Endodermal cell (in vitro differentiated cells): ENCODE data around the gene STARD13. TPM values are rescaled to one million over a fixed set of nuclear protein-coding genes. Genes with fewer than 3 reads are reported as not detected.
A peak's percentile ranks its signal among the peaks of the same experiment; 100 is the strongest.

ENCODE experiments used
- DNase-seq: peaks from one replicate; pipeline ENCODE4 v3.0.0-alpha.2; 2017
- H3K27ac ChIP-seq: 2 replicates; pipeline ENCODE4 v1.5.1; 2013; ENCODE audit warnings: mild to moderate bottlenecking, low read depth, low read length, moderate library complexity
- H3K27me3 ChIP-seq: 2 replicates; pipeline ENCODE4 v1.6.1; 2013; ENCODE audit warnings: mild to moderate bottlenecking, low read length, moderate library complexity; ENCODE audit not compliant: insufficient read depth, control insufficient read depth, poor library complexity, severe bottlenecking
- H3K36me3 ChIP-seq: 2 replicates; pipeline ENCODE4 v1.7.0; 2013; ENCODE audit warnings: mild to moderate bottlenecking, low read length, moderate library complexity; ENCODE audit not compliant: control insufficient read depth, insufficient read depth
- H3K4me1 ChIP-seq: one replicate; pipeline ENCODE4 v1.7.0; 2013; ENCODE audit warnings: low read length; ENCODE audit not compliant: control insufficient read depth, insufficient read depth
- H3K4me3 ChIP-seq: 2 replicates; pipeline ENCODE4 v1.5.1; 2013; ENCODE audit warnings: mild to moderate bottlenecking, low read length, moderate library complexity
- H3K9ac ChIP-seq: 2 replicates; pipeline ENCODE4 v1.6.1; 2013; ENCODE audit warnings: mild to moderate bottlenecking, low read length, moderate library complexity; ENCODE audit not compliant: poor library complexity, severe bottlenecking; ENCODE audit errors: extremely low read depth
- H3K9me3 ChIP-seq: 2 replicates; pipeline ENCODE4 v1.6.1; 2013; ENCODE audit warnings: mild to moderate bottlenecking, low read length, moderate library complexity; ENCODE audit not compliant: control insufficient read depth
- H3K27ac Mint-ChIP-seq: 2 replicates; pipeline ENCODE4 v1.8.0; 2020; ENCODE audit warnings: mixed read lengths
- H3K27me3 Mint-ChIP-seq: 2 replicates; pipeline ENCODE4 v1.8.0; 2021; ENCODE audit warnings: mild to moderate bottlenecking, mixed read lengths; ENCODE audit not compliant: insufficient read depth
- H3K36me3 Mint-ChIP-seq: 2 replicates; pipeline ENCODE4 v1.8.0; 2020; ENCODE audit warnings: low read depth, mixed read lengths
- H3K4me1 Mint-ChIP-seq: 2 replicates; pipeline ENCODE4 v1.8.0; 2020; ENCODE audit warnings: mixed read lengths
- H3K4me3 Mint-ChIP-seq: 2 replicates; pipeline ENCODE4 v1.8.0; 2020; ENCODE audit warnings: mild to moderate bottlenecking, moderate library complexity, mixed read lengths
- H3K9me3 Mint-ChIP-seq: 2 replicates; pipeline ENCODE4 v1.8.0; 2020; ENCODE audit warnings: mild to moderate bottlenecking, mixed read lengths
- CTCF ChIP-seq: fragments of 200-600 bp; sonication (generic); conservative IDR thresholded peaks from 2 replicates; pipeline ENCODE4 v1.5.0; 2021; ENCODE audit warnings: antibody characterized with exemption, mild to moderate bottlenecking
- WGBS, 2 experiments: methylation state at CpG; one replicate each; pipeline versions ENCODE4 v1.1.5 to v1.1.7; 2013; ENCODE audit warnings: missing lambda C conversion rate in 2 of 2, mixed read lengths in 1 of 2; ENCODE audit not compliant: insufficient coverage in 1 of 2, insufficient read length in 1 of 2; 5-methylcytosine and 5-hydroxymethylcytosine counted together
- long read RNA-seq, 4 experiments: library from polyadenylated mRNA in 2 of 4; library from RNA in 1 of 4; library from capped mRNA in 1 of 4; stranded (forward) in 3 of 4; unstranded in 1 of 4; transcript quantifications; one replicate each; pipeline ENCODE4 v2.0.0, GENCODE V29; 2020 to 2021; ENCODE audit warnings: inconsistent platforms in 1 of 4
- polyA plus RNA-seq, 2 experiments: library from polyadenylated mRNA; stranded (reverse); fragments of 50-300 nt; gene quantifications; one replicate each; pipeline ENCODE4 v1.2.3, GENCODE V29; 2013
- total RNA-seq, 2 donors: library from RNA; stranded (reverse); fragmentation: NEBNext Ultra II Directional in 1 of 2; extraction: Animal tissue kit (Norgen Biotek cat#: 25700) in 1 of 2; gene quantifications; 2 replicates in 1 of 2; 3 replicates in 1 of 2; pipeline ENCODE4 v1.2.1, GENCODE V29; 2021

The STARD13 gene
- 1 to 10 TPM; 2.5 to 3.7 TPM for total RNA-seq
- polyA plus RNA-seq (2013, experiment 1 of 2), result 2.2 TPM
- 3.0 TPM for polyA plus RNA-seq (2013, experiment 2 of 2)
- long read RNA-seq, experiment 1, result 0 reads
- long read RNA-seq, experiment 2, result 0 reads
- long read RNA-seq, experiment 3, full-length matches to known transcripts, result 3 of 9 reads
- long read RNA-seq, experiment 3, partial matches to known transcripts, result 2 of 9 reads
- long read RNA-seq, experiment 3, other reads (novel, unspliced or antisense), result 4 of 9 reads
- long read RNA-seq, experiment 4, partial matches to known transcripts, result 0 of 1 reads
- long read RNA-seq, experiment 4, other reads (novel, unspliced or antisense), result 1 of 1 reads

- DNase-seq, result peak; percentile 98
- no peaks in the 10 kb centered on the region for H3K9me3 Mint-ChIP-seq
- Histone ChIP-seq H3K9me3 (no peaks in the 10 kb centered on the region), H3K27me3 (no peaks in the 10 kb centered on the region), H3K4me1 (no peaks in the 10 kb centered on the region), H3K36me3 (no peaks in the 10 kb centered on the region), H3K4me3 (peak within 1 kb of the TSS; percentile 80), H3K27ac (no peak within 1 kb of the TSS), H3K9ac (peak within 1 kb of the TSS; percentile 45)
- peak within 1 kb of the TSS; percentile 67 for H3K4me3 Mint-ChIP-seq
- peaks cover 14% of the 10 kb centered on the region for H3K4me1 Mint-ChIP-seq
- 19 to 20% methylated on average over 11 to 20 of the region's 20 CpGs for WGBS, 2 experiments
- H3K36me3 Mint-ChIP-seq, result no peaks in the 10 kb centered on the region
- peak; percentile 63 for TF ChIP-seq CTCF
- H3K27ac Mint-ChIP-seq, result peak within 1 kb of the TSS; percentile 88
- H3K27me3 Mint-ChIP-seq, result peaks cover 8% of the 10 kb centered on the region
Observed at GRCh38 chr13:33285420-33286124, at the start of gene STARD13. Gene STARD13 (minus strand): TSS chr13:33285755. CDS start chr13:33285638, 117 bp downstream.

- Histone ChIP-seq H3K4me3 (no peak overlapping the region), H3K36me3 (no peaks in the 10 kb centered on the region), H3K9ac (no peak overlapping the region), H3K27ac (no peak overlapping the region), H3K9me3 (no peaks in the 10 kb centered on the region), H3K4me1 (no peaks in the 10 kb centered on the region), H3K27me3 (no peaks in the 10 kb centered on the region)
- Mint-ChIP-seq H3K4me1 (peaks cover 3% of the 10 kb centered on the region), H3K4me3 (no peak overlapping the region), H3K27me3 (no peaks in the 10 kb centered on the region), H3K36me3 (no peaks in the 10 kb centered on the region), H3K9me3 (no peaks in the 10 kb centered on the region), H3K27ac (no peak overlapping the region)
- no peak for TF ChIP-seq CTCF
- no peak for DNase-seq
- WGBS, 2 experiments, result 92 to 94% methylated on average over 5 to 7 of the region's 7 CpGs
Observed at GRCh38 chr13:33334831-33335230, 49.3 kb upstream of the STARD13 start.

- no peaks in the 10 kb centered on the region for H3K4me1 ChIP-seq
- H3K27ac ChIP-seq, result no peak overlapping the region
- H3K9me3 ChIP-seq, result no peaks in the 10 kb centered on the region
- H3K27me3 ChIP-seq, result no peaks in the 10 kb centered on the region
- WGBS, 2 experiments, result 69 to 76% methylated on average over 3 of the region's 3 CpGs
- TF ChIP-seq CTCF, result no peak
- DNase-seq, result no peak
- no peaks in the 10 kb centered on the region for H3K36me3 Mint-ChIP-seq
- H3K27ac Mint-ChIP-seq, result no peak overlapping the region
- no peaks in the 10 kb centered on the region for H3K27me3 Mint-ChIP-seq
- H3K36me3 ChIP-seq, result no peaks in the 10 kb centered on the region
- no peak overlapping the region for H3K4me3 ChIP-seq
- H3K9ac ChIP-seq, result no peak overlapping the region
- H3K9me3 Mint-ChIP-seq, result no peaks in the 10 kb centered on the region
- no peak overlapping the region for H3K4me3 Mint-ChIP-seq
- peaks cover 3% of the 10 kb centered on the region for H3K4me1 Mint-ChIP-seq
Observed at GRCh38 chr13:33331962-33332361, 46.4 kb upstream of the STARD13 start.
